Ovary (tissue), 9 donors: ENCODE measurements around the gene ELP5. TPM values are rescaled to one million over a fixed set of nuclear protein-coding genes. Genes with fewer than 3 reads are reported as not detected.

Experiments used
- DNase-seq, 5 donors: peaks; one replicate each; pipeline ENCODE4 v3.0.0-alpha.2; 2019 to 2020
- H3K27ac ChIP-seq, 2 donors: fragments of 200-600 bp; one replicate each; pipeline versions ENCODE4 v1.5.1 to v1.8.0; 2019 to 2022
- H3K27me3 ChIP-seq: fragments of 200-600 bp; one replicate; pipeline ENCODE4 v1.8.0; 2022
- H3K36me3 ChIP-seq: fragments of 200-600 bp; sonication (generic); one replicate; pipeline ENCODE4 v1.5.1; 2019
- H3K4me1 ChIP-seq: one replicate; pipeline ENCODE4 v1.8.1; 2013; ENCODE audit warnings: mild to moderate bottlenecking, moderate library complexity; ENCODE audit not compliant: insufficient read depth
- H3K4me3 ChIP-seq: fragments of 200-600 bp; sonication (generic); one replicate; pipeline ENCODE4 v1.5.1; 2017
- H3K9me3 ChIP-seq, 2 donors: fragments of 200-600 bp in 1 of 2; sonication (generic) in 1 of 2; one replicate each; pipeline versions ENCODE4 v1.5.1 to v1.8.1; 2013 to 2019; ENCODE audit warnings: mild to moderate bottlenecking in 1 of 2, moderate library complexity in 1 of 2
- CTCF ChIP-seq, 3 donors: fragments of 450-650 bp in 2 of 3; fragments of 200-600 bp in 1 of 3; IDR thresholded peaks; one replicate each; pipeline versions ENCODE4 v1.5.1 to v1.8.0; 2016 to 2022; ENCODE audit warnings: antibody characterized with exemption in 3 of 3, mild to moderate bottlenecking in 1 of 3
- EP300 ChIP-seq: sonication (generic); formaldehyde crosslinking; IDR thresholded peaks from one replicate; pipeline ENCODE4 v1.6.1; 2017; ENCODE audit warnings: antibody characterized with exemption
- POLR2A ChIP-seq: fragments of 450-650 bp; IDR thresholded peaks from one replicate; pipeline ENCODE4 v1.6.1; 2017; ENCODE audit warnings: antibody characterized with exemption, mild to moderate bottlenecking, moderate library complexity
- WGBS, 3 donors: extraction: QIAGEN DNeasy Blood & Tissue Kit in 1 of 3; methylation state at CpG; one replicate each; pipeline versions ENCODE4 v1.1.5 to v1.1.7; 2013 to 2017; 5-methylcytosine and 5-hydroxymethylcytosine counted together
- intact Hi-C, 4 donors: fragments of 100-400 bp; cut with DNase I; formaldehyde crosslinking; loops; one replicate each; pipeline versions ENCODE4 v1.11.0 to v1.15.1; 2022 to 2023
- polyA plus RNA-seq, 2 donors: library from polyadenylated mRNA; stranded (reverse); fragments of 200-250 nt in 1 of 2; fragments of 350-450 nt in 1 of 2; fragmentation: Illumina TruSeq in 1 of 2; extraction: RNeasy Lipid Tissue Mini Kit (QIAGEN cat#74804) in 1 of 2; gene quantifications; one replicate each; pipeline ENCODE4 v1.2.3, GENCODE V29; 2013 to 2014
- total RNA-seq, 7 donors: library from RNA; depleted of rRNA in 2 of 7; stranded (reverse); fragments of >200 nt in 2 of 7; fragmentation: NEBNext Ultra II Directional in 3 of 7; extraction: Animal tissue kit (Norgen Biotek cat#: 25700) in 3 of 7; gene quantifications; one replicate each; pipeline versions ENCODE4 v1.1.0 to v1.2.4, GENCODE V29; 2016 to 2023
- donor health status: DM: no; HTN: no; CAD: no; lungs with moderate emphysema.
- donor health status: DM: no; HTN: no; CAD: no.
- donor health status: Bipolar disorder and iron deficiency.
- donor health status: DM: yes; HTN: yes; CAD: no.
- donor health status: DM: no; HTN: no; CAD: no.
- donor health status: DM: yes; HTN: yes; CAD: no.

ELP5 gene
- total and polyA plus RNA-seq, 9 donors = 18.7 to 56.0 (median 40.6) TPM

GRCh38 chr17:7256766-7257456 is 4.9 kb downstream of the ELP5 start:
- no peak for DNase-seq
- H3K36me3 ChIP-seq = no peaks in the 10 kb centered on the region
- H3K9me3 ChIP-seq = no peaks in the 10 kb centered on the region
- no peak overlapping the region for H3K27ac ChIP-seq
- TF ChIP-seq POLR2A = no peak
- TF ChIP-seq CTCF (IDR thresholded peaks at IDR 0.05) = no peak
- no peaks in the 10 kb centered on the region for H3K27me3 ChIP-seq
- 84 to 88% (median 84%) methylated on average over 8 of the region's 8 CpGs for WGBS, 3 donors
- H3K4me1 ChIP-seq = peaks cover 5% of the 10 kb centered on the region
- no peak overlapping the region for H3K4me3 ChIP-seq
- intact Hi-C loops = no loop called here

DNA sequence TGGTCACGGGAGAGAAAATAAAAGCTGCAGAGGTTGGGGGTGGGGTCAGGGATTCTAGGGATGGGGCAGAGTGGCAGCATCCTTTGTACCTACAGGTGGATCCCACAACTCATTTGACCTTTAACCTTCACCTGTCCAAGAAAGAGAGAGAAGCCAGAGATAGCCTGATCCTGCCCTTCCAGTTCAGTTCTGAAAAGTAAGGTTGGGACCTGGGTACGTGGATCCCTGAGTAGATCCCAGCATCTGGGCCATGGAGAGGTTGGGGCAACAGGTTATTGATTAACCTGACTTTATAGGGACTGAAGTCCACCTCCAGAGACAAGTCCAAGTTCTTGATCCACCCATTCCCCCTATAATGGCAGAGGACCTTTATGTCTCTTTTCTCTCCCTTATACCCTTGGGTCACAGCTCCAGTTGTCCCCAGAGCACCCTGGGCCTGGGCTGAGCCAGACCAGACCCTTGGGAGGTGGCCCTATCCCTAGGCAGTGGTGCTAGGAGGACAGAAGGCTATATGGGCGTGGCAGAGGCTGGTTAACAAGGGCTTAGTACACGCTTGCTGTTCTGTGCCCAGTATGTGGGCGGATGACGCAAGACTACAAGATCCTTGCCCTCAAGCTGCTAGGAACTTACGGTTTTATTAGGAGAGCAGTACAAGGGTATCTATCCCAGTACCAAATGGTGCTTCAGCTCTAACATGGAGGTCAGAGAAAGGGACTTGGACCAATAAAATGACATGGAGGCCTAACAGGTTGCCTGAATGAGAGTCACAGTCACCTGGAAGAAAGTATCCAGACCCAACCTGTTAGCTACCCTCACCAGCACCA is 6.9 kb downstream of the ELP5 start:
- Histone ChIP-seq H3K4me3 (no peak overlapping the region), H3K27me3 (peaks cover 7% of the 10 kb centered on the region), H3K27ac (no peak overlapping the region), H3K9me3 (no peaks in the 10 kb centered on the region), H3K4me1 (peaks cover 11% of the 10 kb centered on the region), H3K36me3 (no peaks in the 10 kb centered on the region)
- TF ChIP-seq CTCF (IDR thresholded peaks at IDR 0.05) (no peak), EP300 (no peak), POLR2A (no peak)
- whole genome bisulfite sequencing, 3 donors = 81 to 85% (median 84%) methylated on average over 7 of the region's 7 CpGs
- intact Hi-C loops = no loop called here
- DNase-seq = no peak

DNA sequence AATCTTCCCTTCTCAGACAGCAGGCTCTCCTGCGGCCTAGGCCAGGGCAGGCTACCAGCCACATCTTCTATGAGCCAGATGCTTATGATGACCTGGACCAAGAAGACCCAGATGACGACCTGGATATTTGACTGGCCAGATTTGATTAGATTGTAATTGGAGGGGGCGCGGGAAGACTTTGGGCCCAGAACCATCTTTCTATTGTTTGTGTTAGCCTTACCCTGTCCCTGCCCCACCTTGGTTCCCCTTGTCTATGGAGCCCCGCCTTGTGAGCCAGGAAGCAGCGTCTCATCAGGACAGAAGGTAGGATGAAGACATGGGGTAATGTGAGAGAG is 7.5 kb downstream of the ELP5 start:
- no peak for DNase-seq
- peaks cover 7% of the 10 kb centered on the region for H3K27me3 ChIP-seq
- no peaks in the 10 kb centered on the region for H3K36me3 ChIP-seq
- no peak overlapping the region for H3K4me3 ChIP-seq
- WGBS, 3 donors = 90 to 95% (median 93%) methylated on average over 6 of the region's 6 CpGs
- H3K27ac ChIP-seq = no peak overlapping the region
- intact Hi-C loops = no loop called here
- peaks cover 11% of the 10 kb centered on the region for H3K4me1 ChIP-seq
- no peaks in the 10 kb centered on the region for H3K9me3 ChIP-seq
- no peak for TF ChIP-seq CTCF (IDR thresholded peaks at IDR 0.05)
- no peak for TF ChIP-seq EP300
- no peak for TF ChIP-seq POLR2A

DNA sequence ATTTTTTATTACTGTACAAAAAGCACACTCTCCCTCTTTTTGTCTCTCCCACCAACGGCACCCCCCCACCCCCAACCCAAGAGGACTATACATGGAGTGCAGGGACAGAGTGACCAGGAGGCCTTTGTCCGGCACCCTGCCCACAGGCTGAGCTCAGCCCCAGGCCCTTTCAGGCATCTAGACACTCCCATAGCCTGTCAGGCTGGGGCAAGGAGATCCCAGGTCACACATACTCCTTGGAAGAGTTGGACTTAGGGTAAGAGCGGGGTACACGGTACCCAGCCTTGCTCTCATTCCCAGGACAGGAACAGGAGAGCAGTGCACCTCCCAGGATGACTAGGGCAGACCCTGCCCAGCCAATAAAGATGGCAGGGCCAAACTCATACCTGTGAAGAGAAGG is 8.1 kb downstream of the ELP5 start:
- peaks cover 11% of the 10 kb centered on the region for H3K4me1 ChIP-seq
- H3K9me3 ChIP-seq = no peaks in the 10 kb centered on the region
- H3K27me3 ChIP-seq = peaks cover 7% of the 10 kb centered on the region
- intact Hi-C loops = no loop called here
- H3K4me3 ChIP-seq = no peak overlapping the region
- no peaks in the 10 kb centered on the region for H3K36me3 ChIP-seq
- no peak overlapping the region for H3K27ac ChIP-seq
- WGBS, 3 donors = 73 to 88% (median 80%) methylated on average over 4 of the region's 4 CpGs
- TF ChIP-seq CTCF (IDR thresholded peaks at IDR 0.05) (no peak), EP300 (no peak), POLR2A (no peak)
- DNase-seq = no peak
